PC-9 (cell line): ENCODE measurements around the gene WRAP53. TPM values are rescaled to one million over a fixed set of nuclear protein-coding genes. Genes with fewer than 3 reads are reported as not detected.

Experiments
- BruUV-seq: library from RNA; stranded (reverse); fragments of 400-500 nt; replicated peaks from 2 replicates; lab custom pipeline; 2021; lab: Mats Ljungman, UMichigan
- CTCF ChIA-PET: fragments of 300-600 bp; sonication (Branson Sonifier 250); formaldehyde crosslinking; loops from one replicate; lab custom pipeline; 2022; ENCODE audit warnings: antibody characterized with exemption; lab: Charles Lee
- POLR2A ChIA-PET: fragments of 300-600 bp; sonication (Branson Sonifier 250); formaldehyde crosslinking; loops from one replicate; lab custom pipeline; 2022; ENCODE audit warnings: antibody characterized with exemption; ENCODE audit not compliant: unreplicated experiment; lab: Charles Lee
- DNase-seq, 2 experiments: peaks; one replicate each; pipeline versions ENCODE4 v3.0.0 to v3.0.0-alpha.2; 2015 to 2022; ENCODE audit warnings: mixed read lengths in 1 of 2
- H2AFZ ChIP-seq: fragments of 200-600 bp; sonication (generic); 2 replicates; pipeline ENCODE4 v1.8.1; 2017; ENCODE audit warnings: antibody characterized with exemption
- H3F3A ChIP-seq: fragments of 200-600 bp; sonication (generic); 2 replicates; pipeline ENCODE4 v1.8.1; 2017; ENCODE audit warnings: antibody characterized with exemption, mild to moderate bottlenecking, low read depth; ENCODE audit not compliant: insufficient read depth
- H3K27ac ChIP-seq: fragments of 200-600 bp; sonication (generic); 2 replicates; pipeline ENCODE4 v1.6.1; 2016; ENCODE audit warnings: mixed run types
- H3K27me3 ChIP-seq: fragments of 200-600 bp; sonication (generic); 2 replicates; pipeline ENCODE4 v1.6.1; 2016; ENCODE audit warnings: low read depth, mixed run types; ENCODE audit not compliant: insufficient read depth
- H3K36me3 ChIP-seq: fragments of 200-600 bp; sonication (generic); 2 replicates; pipeline ENCODE4 v1.6.1; 2016; ENCODE audit warnings: low read depth, mixed run types
- H3K4me1 ChIP-seq: fragments of 200-600 bp; sonication (generic); replicated peaks from 2 replicates; pipeline ENCODE4 v1.6.1; 2016; ENCODE audit warnings: mixed run types; ENCODE audit not compliant: insufficient read depth
- H3K4me2 ChIP-seq: fragments of 200-600 bp; sonication (generic); 2 replicates; pipeline ENCODE4 v1.6.1; 2017; ENCODE audit warnings: mixed run types
- H3K4me3 ChIP-seq: fragments of 200-600 bp; sonication (generic); 2 replicates; pipeline ENCODE4 v1.6.1; 2016; ENCODE audit warnings: mixed run types
- H3K79me2 ChIP-seq: fragments of 200-600 bp; sonication (generic); 2 replicates; pipeline ENCODE4 v1.6.1; 2017; ENCODE audit warnings: low read depth, mixed run types
- H3K9me2 ChIP-seq: fragments of 200-600 bp; sonication (generic); 2 replicates; pipeline ENCODE4 v1.8.1; 2017; ENCODE audit warnings: mild to moderate bottlenecking; ENCODE audit not compliant: insufficient read depth
- H3K9me3 ChIP-seq: fragments of 200-600 bp; sonication (generic); 2 replicates; pipeline ENCODE4 v1.8.1; 2016; ENCODE audit warnings: low read depth; ENCODE audit not compliant: insufficient read depth
- H4K20me1 ChIP-seq: fragments of 200-600 bp; sonication (generic); 2 replicates; pipeline ENCODE4 v1.8.1; 2017; ENCODE audit not compliant: insufficient read depth
- CTCF ChIP-seq: fragments of 200-600 bp; sonication (generic); conservative IDR thresholded peaks from 2 replicates; pipeline ENCODE4 v1.6.1; 2017; ENCODE audit warnings: mixed run types, antibody characterized with exemption, mild to moderate bottlenecking, moderate library complexity
- EZH2 ChIP-seq: fragments of 200-600 bp; sonication (generic); IDR thresholded peaks from 2 replicates; pipeline ENCODE4 v1.8.0; 2017; ENCODE audit warnings: antibody characterized with exemption, low read depth
- intact Hi-C: fragments of 100-400 bp; cut with micrococcal nuclease; formaldehyde crosslinking; loops from one replicate; pipeline ENCODE4 v1.10.0; 2022; ENCODE audit not compliant: unreplicated experiment
- total RNA-seq: library from RNA; stranded (reverse); gene quantifications from 2 replicates; pipeline ENCODE4 v1.2.3, GENCODE V29; 2021

The WRAP53 gene
- total RNA-seq, 1 experiment from 2014 or later, result 31.9 TPM

- POLR2A ChIA-PET, result interaction anchor here (0.6 to 2.3 kb wide), 12 partner anchors 36 to 440 kb away, joined by 3 to 14 read pairs (median 7); partner anchors contain the start of genes MPDU1 and SAT2
- H3K79me2 ChIP-seq, result peaks cover 75% of the 10 kb centered on the region
- H2AFZ ChIP-seq, result no peak overlapping the region; the same call in 1 of the 2 replicates
Observed at GRCh38 chr17:7686222-7687071, 1.8 kb upstream of the WRAP53 start.

GRCh38 chr17:7687072-7687907, 987 bp upstream of the WRAP53 start, which contains the start of gene TP53:
Gene TP53 (minus strand): TSS chr17:7687490. CDS start chr17:7676594, 10,896 bp downstream.
- peak; percentile 81 to 90 for DNase-seq
- no peaks in the 10 kb centered on the region for H3K9me3 ChIP-seq
- ChIA-PET POLR2A (interaction anchor here (0.5 to 2.3 kb wide), 23 partner anchors 37 to 1996 kb away, joined by 3 to 20 read pairs (median 5); partner anchors contain the start of genes CD68, MPDU1, SAT2 and XAF1), CTCF (interaction anchor here (0.5 to 1.9 kb wide), 21 partner anchors 26 to 557 kb away, joined by 3 to 20 read pairs (median 4); partner anchors contain the start of genes CD68, FXR2, MPDU1 and SAT2)
- H3K9me2 ChIP-seq, result no peaks in the 10 kb centered on the region
- intact Hi-C loops, result loop anchor here (5.0 kb wide), 6 partner anchors 55 to 640 kb away; partner anchors contain the start of genes CLDN7, SHBG and TMEM256
- H3K79me2 ChIP-seq, result peaks cover 67% of the 10 kb centered on the region
- H3K27me3 ChIP-seq, result no peaks in the 10 kb centered on the region
- H3K36me3 ChIP-seq, result peaks cover 18% of the 10 kb centered on the region
- H3K4me2 ChIP-seq, result peak within 1 kb of the TSS; percentile 98
- peaks cover 28% of the 10 kb centered on the region for H4K20me1 ChIP-seq
- H3K27ac ChIP-seq, result peak within 1 kb of the TSS; percentile 96
- peak within 1 kb of the TSS; percentile 99 for H3K4me3 ChIP-seq
- H2AFZ ChIP-seq, result peak within 1 kb of the TSS; percentile 86
- H3F3A ChIP-seq, result peaks cover 33% of the 10 kb centered on the region
- TSS peak; percentile 60 for BruUV-seq
- TF ChIP-seq EZH2, result no peak
- no peak for TF ChIP-seq CTCF
- peaks cover 10% of the 10 kb centered on the region for H3K4me1 ChIP-seq

More at GRCh38 chr17:7686222-7687071, 1.8 kb upstream of the WRAP53 start:
- CTCF ChIA-PET, result interaction anchor here (0.6 to 1.6 kb wide), 10 partner anchors 71 to 556 kb away, joined by 3 to 12 read pairs (median 6); partner anchors contain the start of genes CD68 and FXR2
- DNase-seq, result peak; percentile 66 to 85
- peak overlapping the region; percentile 96 for H3K27ac ChIP-seq
- peak overlapping the region; percentile 99 for H3K4me3 ChIP-seq
- TF ChIP-seq CTCF (no peak), EZH2 (no peak)
- H3K4me1 ChIP-seq, result peaks cover 10% of the 10 kb centered on the region
- intact Hi-C loops, result loop anchor here (1.0 to 5.0 kb wide), 10 partner anchors 54 to 639 kb away; partner anchors contain the start of genes CLDN7, POLR2A, SHBG and TMEM102
- TSS peak; percentile 86 for BruUV-seq
- peaks cover 18% of the 10 kb centered on the region for H3K36me3 ChIP-seq
- H3K27me3 ChIP-seq, result no peaks in the 10 kb centered on the region
- H3K9me2 ChIP-seq, result no peaks in the 10 kb centered on the region
- peaks cover 33% of the 10 kb centered on the region for H4K20me1 ChIP-seq
- peak overlapping the region; percentile 93 for H3K4me2 ChIP-seq
- peaks cover 33% of the 10 kb centered on the region for H3F3A ChIP-seq
- H3K9me3 ChIP-seq, result no peaks in the 10 kb centered on the region
